K562 (cell line): ENCODE results near the gene FBXW7. TPM values are rescaled to one million over a fixed set of nuclear protein-coding genes. Genes with fewer than 3 reads are reported as not detected.

Source experiments
- ATAC-seq: fragments of 200-7000 bp; cut with Tn5 transposase; 3 replicates; pipeline ENCODE4 v1.9.1; 2020; ENCODE audit warnings: moderate library complexity
- BruUV-seq: library from RNA; stranded (reverse); fragments of 400-500 nt; replicated peaks from 2 replicates; lab custom pipeline; 2021; lab: Mats Ljungman, UMichigan
- CTCF ChIA-PET: fragments of 300-600 bp; formaldehyde crosslinking; extraction: SDS; loops from one replicate; lab custom pipeline; 2021; ENCODE audit warnings: low intra/inter-chr PET ratio; lab: Yijun Ruan, JAX
- POLR2A ChIA-PET: fragments of 300-600, 350-650 bp; sonication (Branson Sonifier 250); formaldehyde crosslinking; extraction: SDS; loops from one replicate; lab custom pipeline; 2021; ENCODE audit warnings: antibody characterized with exemption, inconsistent platforms; lab: Yijun Ruan, JAX
- DNase-seq, 4 experiments: peaks; one replicate each; pipeline versions ENCODE4 v3.0.0 to v3.0.0-alpha.2; 2011 to 2018; ENCODE audit warnings: low spot score in 3 of 4, mixed read lengths in 3 of 4; ENCODE audit errors: extremely low read depth in 1 of 4
- FAIRE-seq: peaks from 2 replicates; lab custom pipeline; 2011; peaks lifted over from hg19 to GRCh38; lab: Jason Lieb, UNC
- H2AFZ ChIP-seq: 2 replicates; pipeline ENCODE4 v1.6.0; 2011; ENCODE audit warnings: low read depth, low read length, control low read depth, inconsistent platforms
- H3K27ac ChIP-seq: fragments of 200-600 bp; 3 replicates; pipeline ENCODE4 v1.8.0; 2011; ENCODE audit warnings: low read depth, mild to moderate bottlenecking, control low read depth, inconsistent platforms, low read length, moderate library complexity, mixed read lengths; ENCODE audit errors: extremely low read depth
- H3K27me3 ChIP-seq, 2 experiments: fragments of 300-600 bp in 1 of 2; 2 replicates in 1 of 2; 3 replicates in 1 of 2; pipeline versions ENCODE4 v1.6.0 to v1.8.0; 2011; ENCODE audit warnings: inconsistent platforms in 2 of 2, low read length in 2 of 2, mild to moderate bottlenecking in 1 of 2, mixed read lengths in 1 of 2, moderate library complexity in 1 of 2; ENCODE audit not compliant: control insufficient read depth in 2 of 2, insufficient read depth in 2 of 2
- H3K36me3 ChIP-seq: fragments of 300-600 bp; 3 replicates; pipeline ENCODE4 v1.8.0; 2011; ENCODE audit warnings: mild to moderate bottlenecking, low read length, inconsistent platforms; ENCODE audit not compliant: control insufficient read depth, insufficient read depth
- H3K4me1 ChIP-seq, 2 experiments: fragments of 200-600 bp in 1 of 2; replicated peaks in 1 of 2; 2 replicates in 1 of 2; 3 replicates in 1 of 2; pipeline versions ENCODE4 v1.5.1 to v1.8.0; 2011; ENCODE audit warnings: inconsistent platforms in 2 of 2, low read length in 2 of 2, mild to moderate bottlenecking in 1 of 2, mixed read lengths in 1 of 2, moderate library complexity in 1 of 2; ENCODE audit not compliant: control insufficient read depth in 2 of 2, insufficient read depth in 2 of 2
- H3K4me2 ChIP-seq: 2 replicates; pipeline ENCODE4 v1.6.1; 2011; ENCODE audit warnings: low read length, control low read depth, inconsistent platforms, mixed read lengths; ENCODE audit not compliant: insufficient read depth
- H3K4me3 ChIP-seq: fragments of 200-600 bp; sonication (generic), shearing (Covaris generic); 2 replicates; pipeline ENCODE4 v1.5.1; 2016; ENCODE audit warnings: control low read depth, inconsistent platforms
- H3K79me2 ChIP-seq: fragments of 200-600 bp; 3 replicates; pipeline ENCODE4 v1.8.0; 2011; ENCODE audit warnings: low read length, inconsistent platforms; ENCODE audit not compliant: control insufficient read depth, insufficient read depth
- H3K9ac ChIP-seq, 2 experiments: 2 replicates each; pipeline versions ENCODE4 v1.6.0 to v1.6.1; 2011; ENCODE audit warnings: low read depth in 2 of 2, low read length in 2 of 2, control low read depth in 1 of 2, inconsistent platforms in 1 of 2, mild to moderate bottlenecking in 1 of 2, mixed read lengths in 1 of 2; ENCODE audit not compliant: insufficient read depth in 1 of 2
- H3K9me1 ChIP-seq: one replicate; pipeline ENCODE4 v1.6.0; 2011; ENCODE audit warnings: inconsistent platforms, mild to moderate bottlenecking, low read length, moderate library complexity; ENCODE audit not compliant: control insufficient read depth, insufficient read depth
- H3K9me3 ChIP-seq: replicated peaks from 2 replicates; pipeline ENCODE4 v1.5.1; 2011; ENCODE audit warnings: low read depth, low read length, inconsistent platforms; ENCODE audit not compliant: control insufficient read depth, insufficient read depth
- H4K20me1 ChIP-seq: replicated peaks from 2 replicates; pipeline ENCODE4 v1.6.1; 2011; ENCODE audit warnings: low read length, inconsistent platforms, mixed read lengths; ENCODE audit not compliant: control insufficient read depth, insufficient read depth
- C11orf30 ChIP-seq: fragments of 450-650 bp; IDR thresholded peaks from 2 replicates; pipeline ENCODE4 v1.6.1; 2016; ENCODE audit warnings: low read depth, mild to moderate bottlenecking
- COPS2 ChIP-seq: fragments of 450-650 bp; conservative IDR thresholded peaks from 2 replicates; pipeline ENCODE4 v1.6.1; 2016; ENCODE audit warnings: mild to moderate bottlenecking, moderate library complexity
- CUX1 ChIP-seq: fragments of 200-800 bp; sonication (Bioruptor generic); IDR thresholded peaks from 2 replicates; pipeline ENCODE4 v1.6.1; 2016; ENCODE audit warnings: missing genetic modification characterization, missing compliant biosample characterization
- ETV5 ChIP-seq: sonication (generic); formaldehyde crosslinking; IDR thresholded peaks from 2 replicates; pipeline ENCODE4 v1.4.0; 2020; ENCODE audit warnings: low read depth, mild to moderate bottlenecking, missing genetic modification reagents
- FOXM1 ChIP-seq, 2 experiments: fragments of 450-650 bp in 1 of 2; sonication (generic) in 1 of 2; formaldehyde crosslinking in 1 of 2; IDR thresholded peaks; 2 replicates each; pipeline versions ENCODE4 v1.6.1 to v1.9.0; 2017 to 2022; ENCODE audit warnings: low read depth in 2 of 2, mild to moderate bottlenecking in 2 of 2, missing genetic modification reagents in 1 of 2, moderate library complexity in 1 of 2
- HDAC2 ChIP-seq: fragments of 450-650 bp; IDR thresholded peaks from 2 replicates; pipeline ENCODE4 v1.6.1; 2016; ENCODE audit warnings: mild to moderate bottlenecking
- HEY1 ChIP-seq: fragments of 250-450 bp; sonication (Bioruptor Pico); IDR thresholded peaks from 2 replicates; pipeline ENCODE4 v1.5.0; 2020; ENCODE audit warnings: mild to moderate bottlenecking, moderate library complexity, borderline replicate concordance
- ILF3 ChIP-seq: fragments of 450-650 bp; IDR thresholded peaks from 2 replicates; pipeline ENCODE4 v1.6.1; 2018; ENCODE audit warnings: antibody characterized with exemption, mild to moderate bottlenecking, moderate library complexity, borderline replicate concordance
- IRF1 ChIP-seq: sonication (generic); formaldehyde crosslinking; IDR thresholded peaks from 2 replicates; pipeline ENCODE4 v1.8.0; 2022; ENCODE audit warnings: missing genetic modification reagents, mild to moderate bottlenecking, borderline replicate concordance
- KHSRP ChIP-seq: fragments of 450-650 bp; IDR thresholded peaks from 2 replicates; pipeline ENCODE4 v1.6.1; 2017
- MCM3 ChIP-seq: fragments of 450-650 bp; IDR thresholded peaks from 2 replicates; pipeline ENCODE4 v1.6.1; 2016
- NELFE ChIP-seq: IDR thresholded peaks from 2 replicates; pipeline ENCODE4 v1.6.1; 2011; ENCODE audit warnings: mild to moderate bottlenecking; ENCODE audit not compliant: insufficient read depth, insufficient read length
- NR2C2 ChIP-seq, 2 experiments: fragments of 200-800 bp in 1 of 2; sonication (Bioruptor generic) in 1 of 2; sonication (generic) in 1 of 2; formaldehyde crosslinking in 1 of 2; IDR thresholded peaks; 2 replicates each; pipeline versions ENCODE4 v1.6.1 to v1.8.0; 2016 to 2022; ENCODE audit warnings: mild to moderate bottlenecking in 1 of 2, missing compliant biosample characterization in 1 of 2, missing genetic modification characterization in 1 of 2, missing genetic modification reagents in 1 of 2
- SP1 ChIP-seq: sonication (generic); formaldehyde crosslinking; IDR thresholded peaks from 2 replicates; pipeline ENCODE4 v1.8.1; 2022; ENCODE audit warnings: mild to moderate bottlenecking, missing genetic modification reagents
- ZNF146 ChIP-seq: IDR thresholded peaks from one replicate; pipeline ENCODE4 v1.6.1; 2018; ENCODE audit warnings: missing compliant biosample characterization; ENCODE audit not compliant: unreplicated experiment
- ZNF197 ChIP-seq: fragments of 200-800 bp; sonication (Bioruptor generic); IDR thresholded peaks from 2 replicates; pipeline ENCODE4 v1.6.1; 2016; ENCODE audit warnings: low read depth, missing genetic modification characterization, missing compliant biosample characterization
- ZNF316 ChIP-seq: fragments of 450-650 bp; IDR thresholded peaks from 2 replicates; pipeline ENCODE4 v1.6.1; 2016
- ZNF444 ChIP-seq: fragments of 250-450 bp; sonication (Bioruptor Pico); IDR thresholded peaks from 2 replicates; pipeline ENCODE4 v1.4.0; 2020; ENCODE audit warnings: mild to moderate bottlenecking, moderate library complexity
- in situ Hi-C: fragments of 300-500 bp; cut with MboI; formaldehyde crosslinking; loops from 4 replicates; pipeline ENCODE4 v1.15.0; 2018; ENCODE audit warnings: inconsistent platforms, mixed read lengths
- intact Hi-C: fragments of 100-400 bp; cut with micrococcal nuclease; formaldehyde crosslinking; loops from 2 replicates; pipeline ENCODE4 v1.14.2; 2022
- polyA plus RNA-seq, 8 experiments: library from polyadenylated mRNA; depleted of rRNA in 4 of 8; stranded (reverse) in 5 of 8; unstranded in 3 of 8; fragments of >200 nt; fragmentation: Nextera tagmentation in 2 of 8; fragmentation: Illumina TruSeq in 1 of 8; extraction: Ambion mirVana in 2 of 8; extraction: Trizol in 1 of 8; gene quantifications; 2 replicates each; pipeline versions ENCODE4 v1.2.1 to v1.2.3, GENCODE V29; 2011 to 2014; ENCODE audit warnings: inconsistent platforms in 1 of 8, missing spikeins in 1 of 8
- total RNA-seq, 7 experiments: library from RNA; depleted of rRNA in 6 of 7; stranded (reverse); fragments of >200 nt in 6 of 7; fragmentation: Illumina TruSeq in 2 of 7; extraction: Trizol in 2 of 7; gene quantifications; 2 replicates each; pipeline versions ENCODE4 v1.2.1 to v1.2.3, GENCODE V29; 2011 to 2021; ENCODE audit warnings: low replicate concordance in 1 of 7

FBXW7 gene
- total and polyA plus RNA-seq, 9 of the 15 experiments (the other 6 are each of a cell fraction or from before 2014, with no cell fraction given), result 6.8 to 44.2 (median 16.4) TPM

GRCh38 chr4:152278172-152278504 lies 257.8 kb downstream of the FBXW7 start:
- no peaks in the 10 kb centered on the region for H4K20me1 ChIP-seq
- ATAC-seq, result no peak
- TF ChIP-seq FOXM1 (IDR thresholded peaks at IDR 0.05; ENCODE audit: low read depth) (no peak), FOXM1 (CRISPR knock-in tag; IDR thresholded peaks at IDR 0.05; ENCODE audit: low read depth) (no peak), KHSRP (no peak), HEY1 (no peak), ILF3 (no peak), HDAC2 (no peak), ZNF316 (no peak), ZNF146 (CRISPR knock-in tag) (no peak), NR2C2 (CRISPR knock-in tag; IDR thresholded peaks at IDR 0.05) (no peak), NR2C2 (tag; IDR thresholded peaks at IDR 0.05) (no peak), ZNF197 (no peak), CUX1 (CRISPR knock-in tag) (no peak), COPS2 (no peak), NELFE (no peak), MCM3 (no peak), ZNF444 (CRISPR knock-in tag) (no peak), ETV5 (CRISPR knock-in tag) (no peak), C11orf30 (no peak), SP1 (no peak), IRF1 (CRISPR knock-in tag) (no peak)

More at GRCh38 chr4:152278172-152278504, 257.8 kb downstream of the FBXW7 start:
- no peak overlapping the region for H2AFZ ChIP-seq
- H3K4me3 ChIP-seq, result no peak overlapping the region
- no peak overlapping the region for H3K9ac ChIP-seq
- POLR2A ChIA-PET, result interaction anchor here (0.6 to 2.0 kb wide), 3 partner anchors 9 to 1075 kb away, joined by 3 to 5 read pairs (median 3); no protein-coding TSS in a partner anchor
- FAIRE-seq, result no peak
- no peaks in the 10 kb centered on the region for H3K9me1 ChIP-seq
- H3K79me2 ChIP-seq, result no peaks in the 10 kb centered on the region
- H3K27ac ChIP-seq, result no peak overlapping the region
- peaks cover 3 to 6% of the 10 kb centered on the region in 2 experiments; a peak in 3 of 5 replicates for H3K4me1 ChIP-seq
- no TSS peak for BruUV-seq
- no peaks in the 10 kb centered on the region for H3K36me3 ChIP-seq
- H3K27me3 ChIP-seq, result peaks cover 3 to 40% of the 10 kb centered on the region in 2 experiments; a peak in 4 of 5 replicates
- CTCF ChIA-PET, result no interaction called here
- intact Hi-C loops (no loop called here), in situ Hi-C loops (no loop called here)
- H3K9me3 ChIP-seq, result no peaks in the 10 kb centered on the region
- no peak overlapping the region for H3K4me2 ChIP-seq
- no peak for DNase-seq
